ENCODE results near the gene RPS6KA5.
"Not testable (repeated sequence)": the region's sequence is repeated elsewhere in the genome, so short reads cannot be mapped to it uniquely, and the experiment has no call there.

RPS6KA5 gene

GRCh38 chr14:90856115-90856514 lies 204.3 kb downstream of the RPS6KA5 start:
- not testable (repeated sequence) for DNase-seq

GRCh38 chr14:90853116-90853515 lies 207.3 kb downstream of the RPS6KA5 start:
- no peak for DNase-seq

- no peak for DNase-seq
Measured at GRCh38 chr14:90851327-90852036, 209.0 kb downstream of the RPS6KA5 start.

DNA sequence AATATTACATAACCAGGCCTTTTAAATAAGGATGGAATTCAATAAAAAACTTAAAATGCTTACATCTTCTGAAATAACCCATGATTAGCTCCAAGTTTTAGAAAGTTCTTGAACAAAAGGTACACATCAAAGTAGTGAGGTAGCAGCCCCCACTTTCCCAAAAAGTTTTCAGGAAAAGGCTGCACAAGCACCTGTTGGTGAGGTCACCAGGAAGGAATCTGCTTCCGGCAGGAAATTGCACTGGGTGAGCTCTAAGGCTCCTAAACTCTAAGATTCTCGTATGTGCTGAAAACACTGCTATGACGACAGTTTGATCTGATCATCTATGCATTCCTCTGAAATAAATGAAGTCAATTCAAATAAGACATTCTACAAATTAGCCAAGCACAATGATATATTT lies 210.0 kb downstream of the RPS6KA5 start:
- no peak for DNase-seq

GRCh38 chr14:90849787-90850444 lies 210.5 kb downstream of the RPS6KA5 start:
- no peak for DNase-seq

- no peak for DNase-seq
Measured at GRCh38 chr14:90848944-90849731, 211.3 kb downstream of the RPS6KA5 start.

- no peak for DNase-seq
Measured at GRCh38 chr14:90846511-90846910, 213.9 kb downstream of the RPS6KA5 start.

DNA sequence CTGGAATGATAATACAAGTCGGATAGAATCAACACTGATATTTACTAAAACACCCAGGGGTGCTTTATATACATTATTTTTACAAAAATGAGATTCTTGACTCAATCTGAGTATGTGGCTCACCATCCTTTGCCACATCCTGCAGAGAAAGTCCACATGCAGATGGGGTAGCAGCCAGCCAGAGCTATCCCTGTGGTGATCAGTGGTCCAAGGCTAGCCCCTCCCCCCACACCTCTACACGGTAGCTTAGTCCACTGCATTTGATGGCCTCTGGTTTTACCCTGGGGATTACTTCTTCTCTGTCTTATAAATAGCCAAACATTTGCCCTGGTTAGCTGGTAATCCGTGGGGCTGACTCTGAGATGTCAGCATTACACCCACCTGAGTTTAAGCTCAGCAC lies 216.1 kb downstream of the RPS6KA5 start:
- DNase-seq, result no peak

GRCh38 chr14:90842726-90843125 lies 217.7 kb downstream of the RPS6KA5 start:
- no peak for DNase-seq

GRCh38 chr14:90840667-90841066 lies 219.8 kb downstream of the RPS6KA5 start:
- not testable (repeated sequence) for DNase-seq

DNA sequence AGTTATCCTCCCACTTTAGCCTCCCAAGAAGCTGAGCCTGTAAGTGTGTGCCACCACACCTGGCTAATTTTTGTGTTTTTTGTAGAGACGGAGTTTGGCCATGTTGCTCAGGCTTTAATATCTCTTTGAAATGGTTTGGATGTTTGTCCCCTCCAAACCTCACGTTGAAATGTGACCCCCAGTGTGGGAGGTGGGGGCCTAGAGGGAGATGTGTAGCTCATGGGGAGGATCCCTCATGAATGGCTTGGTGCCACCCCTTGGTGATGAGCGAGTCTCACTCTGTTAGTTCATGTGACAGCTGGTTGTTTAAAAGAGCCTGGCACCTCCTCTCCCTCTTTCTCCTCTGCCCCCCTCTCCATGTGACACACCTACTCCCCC lies 220.6 kb downstream of the RPS6KA5 start:
- DNase-seq, result peak; percentile 73

DNA sequence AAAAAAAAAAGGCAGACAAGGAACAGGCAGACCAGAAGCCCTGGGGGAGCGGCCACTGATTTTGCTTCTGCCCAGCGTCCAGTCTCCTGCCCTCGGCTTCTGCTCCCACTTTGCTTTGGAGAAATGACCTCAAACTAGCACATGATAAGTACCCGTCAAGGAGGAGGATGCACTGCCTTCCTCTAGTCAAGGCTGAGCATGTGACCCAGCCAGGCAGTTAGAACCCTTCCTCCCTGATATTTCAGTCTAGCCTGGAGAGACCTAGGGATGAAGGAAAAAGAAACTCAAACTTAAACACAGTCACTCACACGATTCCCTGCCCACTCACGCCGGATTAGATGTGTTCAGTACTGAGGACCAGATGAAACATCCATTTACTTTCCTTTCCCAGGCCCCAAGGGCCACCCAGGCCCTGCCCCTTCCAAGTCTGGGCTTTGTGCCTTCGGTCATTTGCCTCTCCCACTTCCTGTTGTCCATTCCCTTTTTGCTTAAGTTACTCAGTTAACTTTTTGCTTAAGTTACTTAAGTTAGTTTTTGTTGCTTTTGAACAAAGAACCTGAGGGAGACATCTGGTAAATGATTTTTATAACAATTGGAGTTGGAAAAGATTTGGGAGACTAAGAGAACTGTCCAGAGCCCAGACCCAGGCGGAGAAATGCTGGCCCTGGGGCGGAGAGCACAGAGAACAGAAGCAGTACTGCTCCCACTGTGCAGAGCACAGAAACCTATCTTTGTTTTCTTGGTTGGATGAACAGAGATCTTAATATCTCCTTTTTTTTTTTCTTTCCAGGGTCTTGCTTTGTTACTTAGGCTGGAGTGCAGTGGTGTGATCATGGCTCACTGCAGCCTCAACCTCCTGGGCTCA lies 221.2 kb downstream of the RPS6KA5 start:
- DNase-seq, result no peak

- DNase-seq, result not testable (repeated sequence)
Measured at GRCh38 chr14:90838531-90838930, 221.9 kb downstream of the RPS6KA5 start.

GRCh38 chr14:90837355-90837754 lies 223.1 kb downstream of the RPS6KA5 start:
- no peak for DNase-seq

DNA sequence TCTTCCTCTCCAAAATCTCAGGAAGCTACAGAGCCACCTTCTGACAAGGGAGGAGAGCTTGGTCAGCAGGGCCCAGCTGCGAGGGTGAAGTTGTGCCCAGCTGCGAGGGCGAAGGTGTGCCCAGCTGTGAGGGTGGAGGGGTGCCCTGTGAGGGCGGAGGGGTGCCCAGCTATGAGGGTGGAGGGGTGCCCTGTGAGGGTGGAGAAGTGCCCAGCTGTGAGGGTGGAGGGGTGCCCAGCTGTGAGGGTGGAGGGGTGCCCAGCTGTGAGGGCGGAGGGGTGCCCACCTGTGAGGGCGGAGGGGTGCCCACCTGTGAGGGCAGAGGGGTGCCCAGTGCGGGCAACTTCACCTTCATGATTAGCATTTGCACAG lies 223.8 kb downstream of the RPS6KA5 start:
- DNase-seq, result no peak

GRCh38 chr14:90831821-90832220 lies 228.6 kb downstream of the RPS6KA5 start:
- no peak for DNase-seq

GRCh38 chr14:90830931-90831701 lies 229.3 kb downstream of the RPS6KA5 start:
- DNase-seq, result no peak

DNA sequence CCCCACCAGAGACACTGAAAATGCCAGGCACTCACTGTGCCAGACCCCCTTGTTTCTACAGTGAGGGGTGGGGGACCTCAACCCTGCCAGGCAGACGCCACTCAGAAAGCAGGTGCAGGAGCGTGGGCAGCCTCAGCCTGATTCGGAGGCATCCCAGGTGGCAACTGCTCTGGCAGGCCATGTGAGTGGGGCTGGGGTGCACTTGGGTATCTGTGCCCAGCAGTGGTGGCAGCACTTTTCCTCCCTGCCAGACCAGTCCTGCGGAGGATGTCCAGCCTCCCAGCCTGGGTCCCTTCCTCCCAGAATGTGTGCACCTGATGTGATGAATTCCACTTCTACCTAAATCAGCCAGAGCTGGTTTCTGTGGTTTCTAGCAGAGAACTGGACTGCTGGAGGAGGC lies 230.8 kb downstream of the RPS6KA5 start:
- no peak for DNase-seq

DNA sequence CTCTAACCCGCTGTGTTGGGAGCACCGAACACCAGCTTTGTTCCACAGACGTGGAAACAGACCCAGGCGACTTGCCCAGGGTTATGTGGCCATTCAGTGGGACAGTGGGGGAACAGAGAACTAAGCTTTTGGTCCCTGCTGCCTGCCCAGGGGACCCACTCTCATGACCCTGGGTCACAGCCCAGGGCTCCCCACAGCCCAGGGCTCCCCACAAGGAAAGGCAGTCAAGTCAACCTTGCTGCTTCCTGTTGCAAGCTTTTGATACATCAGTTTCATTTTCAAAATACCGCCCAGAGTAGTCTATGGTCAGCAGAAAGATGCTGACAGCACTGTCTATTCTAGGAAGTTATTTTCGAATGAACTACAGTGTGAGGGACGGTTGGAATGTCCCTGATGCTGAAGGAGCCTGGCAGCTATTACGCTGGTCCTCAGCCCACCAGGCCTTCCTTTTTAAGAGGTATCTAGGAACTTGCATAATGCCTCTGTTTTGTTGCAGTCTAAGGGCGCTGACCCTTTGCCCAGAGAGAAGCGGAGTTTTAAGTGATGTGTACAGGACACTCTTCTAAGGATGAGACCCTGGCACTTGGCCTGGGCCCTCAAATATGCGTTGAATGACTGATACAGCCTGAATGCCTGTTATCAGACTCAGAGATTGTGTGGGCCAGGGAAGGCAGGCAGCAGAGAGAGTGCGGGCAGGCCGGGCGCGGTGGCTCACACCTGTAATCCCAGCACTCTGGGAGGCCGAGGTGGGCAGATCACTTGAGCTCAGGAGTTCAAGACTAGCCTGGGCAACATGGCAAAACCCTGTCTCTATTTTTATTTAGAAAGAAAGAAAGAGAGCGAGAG lies 231.6 kb downstream of the RPS6KA5 start:
- no peak for DNase-seq

DNA sequence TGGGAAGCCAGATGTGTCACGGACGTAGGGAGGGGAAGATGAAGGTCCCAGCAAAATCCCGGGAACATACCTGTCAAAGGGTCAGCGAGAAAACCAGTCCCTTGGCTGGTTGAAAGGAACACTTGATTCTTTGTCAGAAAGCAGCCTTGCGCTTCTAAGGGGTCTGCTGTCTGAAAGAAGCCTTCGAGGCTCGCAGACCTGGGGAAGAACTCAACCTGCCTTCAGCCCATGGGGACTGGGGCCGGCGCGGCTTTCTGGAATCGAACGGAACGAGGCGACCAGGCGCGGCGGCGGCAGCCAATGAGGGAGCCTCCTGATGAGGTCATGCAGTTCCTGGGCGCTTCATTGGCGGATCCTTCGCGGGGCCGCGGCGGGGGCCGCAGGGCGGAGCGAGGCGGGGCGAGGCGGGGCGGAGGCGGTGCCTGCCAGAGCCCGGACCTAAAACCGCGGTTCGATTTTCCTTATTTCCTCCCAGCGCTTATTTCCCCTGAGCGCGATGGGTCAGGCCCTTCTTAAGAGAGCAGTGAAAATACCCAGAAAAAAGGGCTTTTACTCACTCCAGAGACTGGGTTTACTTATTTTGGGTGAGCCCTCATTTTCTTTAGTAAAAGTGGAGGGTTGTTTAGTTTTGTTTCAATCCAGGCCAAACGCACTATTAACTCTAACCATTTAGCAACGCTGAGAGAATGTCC lies 232.4 kb downstream of the RPS6KA5 start:
- DNase-seq, result peak; percentile 88

DNA sequence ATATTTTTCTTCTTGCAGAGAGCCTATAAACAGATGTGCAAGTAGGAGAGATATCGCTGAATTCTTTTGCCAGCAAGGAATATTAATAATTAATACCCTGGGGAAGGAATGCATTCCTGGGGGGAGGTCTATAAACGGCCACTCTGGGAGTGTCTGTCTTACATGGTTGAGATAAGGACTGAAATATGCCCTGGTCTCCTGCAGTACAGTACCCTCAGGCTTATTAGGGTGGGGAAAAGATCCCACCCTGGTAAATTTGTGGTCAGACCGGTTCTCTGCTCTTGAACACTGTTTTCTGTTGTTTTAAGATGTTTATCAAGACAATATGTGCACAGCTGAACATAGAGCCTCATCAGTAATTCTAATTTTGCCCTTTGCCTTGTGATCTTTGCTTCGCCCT lies 236.9 kb downstream of the RPS6KA5 start:
- DNase-seq, result not testable (repeated sequence)
